NCI-H2107 (cell line): ENCODE results near the gene HCN4.
"Not testable (repeated sequence)": the region's sequence is repeated elsewhere in the genome, so short reads cannot be mapped to it uniquely, and the experiment has no call there.

Experiments
- DNase-seq: peaks from one replicate; lab custom pipeline; 2025; lab: John Stamatoyannopoulos, UW

HCN4 gene

GRCh38 chr15:73368301-73369136 is at the start of gene HCN4:
TSS of gene HCN4 (minus strand) at chr15:73368958. CDS start at chr15:73368270, 688 bp downstream.
- no peak for DNase-seq

- DNase-seq: no peak
Observed at GRCh38 chr15:73414876-73415275, 46.1 kb upstream of the HCN4 start.

- no peak for DNase-seq
Observed at GRCh38 chr15:73403171-73403570, 34.4 kb upstream of the HCN4 start.

GRCh38 chr15:73400222-73400621 is 31.5 kb upstream of the HCN4 start:
- not testable (repeated sequence) for DNase-seq

- DNase-seq: no peak
Observed at GRCh38 chr15:73398861-73399260, 30.1 kb upstream of the HCN4 start.

GRCh38 chr15:73397461-73397860 is 28.7 kb upstream of the HCN4 start:
- no peak for DNase-seq

GRCh38 chr15:73395671-73396070 is 26.9 kb upstream of the HCN4 start:
- DNase-seq: no peak

GRCh38 chr15:73394782-73395181 is 26.0 kb upstream of the HCN4 start:
- no peak for DNase-seq

- no peak for DNase-seq
Observed at GRCh38 chr15:73393336-73393735, 24.6 kb upstream of the HCN4 start.

GRCh38 chr15:73392025-73392424 is 23.3 kb upstream of the HCN4 start:
- DNase-seq: no peak

- no peak for DNase-seq
Observed at GRCh38 chr15:73391128-73391872, 22.5 kb upstream of the HCN4 start.

GRCh38 chr15:73389971-73390544 is 21.3 kb upstream of the HCN4 start:
- DNase-seq: no peak

GRCh38 chr15:73389539-73389938 is 20.8 kb upstream of the HCN4 start:
- DNase-seq: no peak

- DNase-seq: no peak
Observed at GRCh38 chr15:73388256-73388781, 19.6 kb upstream of the HCN4 start.

GRCh38 chr15:73387507-73388255 is 18.9 kb upstream of the HCN4 start:
- DNase-seq: no peak

- DNase-seq: no peak
Observed at GRCh38 chr15:73386886-73387506, 18.2 kb upstream of the HCN4 start.

- no peak for DNase-seq
Observed at GRCh38 chr15:73386238-73386637, 17.5 kb upstream of the HCN4 start.

- DNase-seq: no peak
Observed at GRCh38 chr15:73385205-73385604, 16.4 kb upstream of the HCN4 start.

- no peak for DNase-seq
Observed at GRCh38 chr15:73383310-73384189, 14.8 kb upstream of the HCN4 start.

- DNase-seq: no peak
Observed at GRCh38 chr15:73382115-73382514, 13.4 kb upstream of the HCN4 start.
